NCI-H774 (cell line): ENCODE measurements around the gene ATP2C2.
"Not testable (repeated sequence)": the region's sequence is repeated elsewhere in the genome, so short reads cannot be mapped to it uniquely, and the experiment has no call there.

Source experiments
- DNase-seq: peaks from one replicate; lab custom pipeline; 2025; lab: John Stamatoyannopoulos, UW

The ATP2C2 gene

DNA sequence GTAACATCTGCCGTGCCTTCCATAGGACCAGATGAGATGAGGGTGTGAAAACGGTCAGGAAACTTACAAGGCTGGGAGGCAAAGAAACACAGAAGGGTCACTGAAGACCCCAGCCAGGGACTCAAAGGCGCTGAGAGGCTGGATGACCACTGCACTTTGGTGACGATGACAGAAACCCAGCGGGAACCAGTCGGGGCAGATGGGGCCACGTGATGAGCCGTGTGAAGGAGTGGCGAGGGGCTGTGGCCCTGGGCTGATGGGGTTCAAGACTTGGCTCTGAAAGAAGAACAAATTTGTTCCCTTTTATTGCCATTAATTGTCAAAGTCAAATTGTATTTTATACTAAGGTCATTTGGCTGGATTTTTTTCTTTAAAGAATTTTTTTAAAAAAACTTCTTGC, 28.6 kb upstream of the ATP2C2 start:
- DNase-seq, result no peak

DNA sequence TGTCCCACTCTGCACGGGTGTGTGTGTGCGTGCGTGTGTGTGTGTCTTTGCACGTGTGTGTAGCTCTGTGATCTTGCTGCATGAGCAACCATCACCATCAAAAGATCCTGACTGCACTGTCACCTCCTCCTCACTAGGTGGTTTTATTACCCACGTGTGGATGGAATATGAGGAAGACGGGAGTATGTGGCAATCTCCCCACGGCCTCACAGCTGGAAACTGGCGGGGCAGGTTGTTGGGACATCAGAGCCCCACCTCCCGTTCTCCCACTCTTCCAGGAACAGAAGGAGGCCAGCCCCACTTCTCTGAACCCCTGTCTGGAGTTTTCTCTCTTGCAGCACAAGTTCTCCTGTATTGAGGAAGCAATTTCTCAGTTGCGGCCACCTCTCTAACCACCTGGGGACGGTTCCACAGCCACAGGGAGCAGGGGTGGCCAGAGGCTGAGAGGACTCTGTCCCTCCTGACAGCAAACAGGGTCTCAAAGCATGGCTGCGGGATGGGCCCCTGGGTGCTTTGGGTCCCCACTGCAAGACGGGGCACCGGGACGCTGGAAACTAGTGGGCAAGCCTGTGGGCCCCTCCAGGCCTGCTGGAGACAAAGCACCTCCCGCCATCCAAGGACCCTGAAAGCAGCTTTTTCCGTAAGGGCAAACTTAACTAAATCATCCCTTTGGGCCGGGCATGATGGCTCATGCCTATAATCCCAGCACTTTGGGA, 27.9 kb upstream of the ATP2C2 start:
- no peak for DNase-seq

DNA sequence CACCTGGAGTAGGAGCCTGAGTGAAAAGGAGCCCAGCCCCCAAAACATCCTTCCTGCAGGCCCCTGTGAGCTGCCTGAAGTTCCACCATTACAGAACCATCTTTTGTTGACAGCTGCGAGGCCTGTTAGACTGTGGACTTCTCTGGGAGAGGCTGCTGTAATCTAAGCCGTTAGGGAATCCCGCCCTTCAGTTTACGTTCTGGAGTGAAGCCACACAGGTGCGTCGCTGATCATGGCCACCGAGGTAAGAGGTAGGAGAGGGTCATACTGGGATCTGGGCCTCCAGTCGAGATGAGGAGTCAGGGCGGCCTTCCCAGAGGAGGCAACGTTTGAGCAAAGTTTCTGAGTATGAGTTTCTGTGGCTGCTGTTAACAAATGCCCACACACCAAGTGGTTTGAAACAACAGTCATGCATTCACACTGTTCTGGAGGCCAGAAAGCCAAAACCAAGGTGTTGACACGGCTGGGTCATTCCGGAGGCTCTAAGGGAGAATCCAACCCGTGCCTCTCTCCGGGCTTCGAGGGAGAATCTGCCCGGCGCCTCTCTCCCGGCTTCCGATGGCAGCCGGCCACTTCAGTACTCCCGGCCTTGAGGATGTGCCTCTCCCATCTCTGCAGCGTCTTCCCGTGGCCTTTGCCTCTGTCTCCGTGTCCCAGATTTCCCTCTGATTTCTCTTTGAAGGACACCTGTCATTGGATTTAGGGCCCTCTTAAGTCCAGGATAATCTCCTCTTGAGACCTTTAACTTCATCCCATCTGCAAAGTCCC, 26.6 kb upstream of the ATP2C2 start:
- DNase-seq, result no peak

DNA sequence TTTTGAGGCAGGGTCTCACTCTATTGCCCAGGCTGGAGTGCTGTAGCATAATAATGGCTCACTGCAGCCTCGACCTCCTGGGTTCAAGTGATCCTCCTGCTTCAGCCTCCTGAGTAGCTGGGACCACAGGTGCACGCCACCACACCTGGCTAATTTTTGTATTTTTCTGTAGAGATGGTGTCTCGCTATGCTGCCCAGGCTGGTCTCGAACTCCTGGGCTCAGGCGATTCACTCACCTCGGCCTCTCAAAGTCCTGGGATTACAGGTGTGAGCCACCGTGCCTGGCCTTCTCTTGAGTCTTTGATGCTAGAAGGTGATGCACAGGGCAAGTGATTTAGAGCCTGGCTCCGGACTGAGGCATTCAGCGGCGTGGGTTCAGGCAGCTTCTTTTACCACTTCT, 24.5 kb upstream of the ATP2C2 start:
- not testable (repeated sequence) for DNase-seq

DNA sequence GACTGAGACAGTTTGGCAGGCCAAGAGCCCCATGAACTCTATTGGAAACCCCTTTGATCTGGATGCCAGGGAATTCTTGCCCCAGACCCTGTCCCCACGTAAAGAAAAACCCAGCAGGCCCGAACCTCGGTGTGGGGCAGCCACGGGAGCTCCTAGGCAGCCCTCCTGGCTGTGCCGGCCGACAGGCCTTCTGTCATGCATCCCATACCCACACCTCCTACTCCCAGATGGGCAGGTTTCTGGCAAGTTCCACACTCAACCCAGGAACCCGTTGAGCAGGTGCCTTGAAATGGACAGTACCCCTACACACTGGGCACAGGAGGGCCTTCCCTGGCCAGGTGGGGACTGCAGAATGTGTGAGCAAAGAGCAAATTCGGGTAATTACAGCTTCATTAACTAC, 23.6 kb upstream of the ATP2C2 start:
- DNase-seq, result no peak

DNA sequence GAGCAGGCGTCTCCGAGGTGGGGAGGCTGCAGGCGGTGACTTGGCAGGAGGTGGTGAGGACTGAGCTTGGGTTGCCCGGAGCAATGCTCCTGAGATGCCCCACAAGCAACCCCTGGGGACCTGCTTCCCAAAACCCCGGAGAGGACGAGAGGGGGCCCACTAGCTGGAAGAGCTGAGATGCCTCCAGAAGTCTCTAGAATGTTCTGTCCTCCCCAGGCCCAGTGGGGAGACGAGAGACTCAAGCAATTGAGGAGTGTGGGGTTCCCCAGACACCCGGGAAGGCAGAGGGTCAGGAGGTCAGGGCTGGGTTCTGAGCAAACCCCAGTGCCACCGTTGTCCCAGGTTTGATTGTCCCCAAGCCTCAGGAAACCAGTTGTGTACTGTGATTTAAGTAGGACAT, 21.2 kb upstream of the ATP2C2 start:
- no peak for DNase-seq

DNA sequence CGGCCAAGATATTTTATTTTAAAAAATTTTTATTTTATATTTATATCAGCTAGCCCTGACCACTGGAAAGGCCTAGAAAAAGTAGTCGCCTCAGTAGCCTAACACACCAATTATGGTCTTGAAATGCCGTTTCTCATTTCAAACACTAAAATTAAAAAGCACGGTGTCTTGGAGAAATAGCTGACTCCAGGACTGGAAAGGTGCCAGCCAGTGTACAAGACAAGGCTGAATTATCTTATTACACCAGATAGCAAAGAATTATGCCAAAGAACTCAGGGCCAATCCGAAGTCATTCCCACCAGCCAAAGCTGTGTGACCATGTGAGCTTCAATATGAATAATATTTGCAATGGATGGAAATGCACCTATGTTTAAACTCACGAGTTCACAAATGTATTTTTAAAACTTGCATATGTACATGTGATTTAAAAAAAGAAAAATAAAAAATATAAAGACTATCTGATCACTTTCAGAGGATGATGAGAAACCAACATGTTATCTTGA, 19.9 kb upstream of the ATP2C2 start:
- DNase-seq, result no peak

DNA sequence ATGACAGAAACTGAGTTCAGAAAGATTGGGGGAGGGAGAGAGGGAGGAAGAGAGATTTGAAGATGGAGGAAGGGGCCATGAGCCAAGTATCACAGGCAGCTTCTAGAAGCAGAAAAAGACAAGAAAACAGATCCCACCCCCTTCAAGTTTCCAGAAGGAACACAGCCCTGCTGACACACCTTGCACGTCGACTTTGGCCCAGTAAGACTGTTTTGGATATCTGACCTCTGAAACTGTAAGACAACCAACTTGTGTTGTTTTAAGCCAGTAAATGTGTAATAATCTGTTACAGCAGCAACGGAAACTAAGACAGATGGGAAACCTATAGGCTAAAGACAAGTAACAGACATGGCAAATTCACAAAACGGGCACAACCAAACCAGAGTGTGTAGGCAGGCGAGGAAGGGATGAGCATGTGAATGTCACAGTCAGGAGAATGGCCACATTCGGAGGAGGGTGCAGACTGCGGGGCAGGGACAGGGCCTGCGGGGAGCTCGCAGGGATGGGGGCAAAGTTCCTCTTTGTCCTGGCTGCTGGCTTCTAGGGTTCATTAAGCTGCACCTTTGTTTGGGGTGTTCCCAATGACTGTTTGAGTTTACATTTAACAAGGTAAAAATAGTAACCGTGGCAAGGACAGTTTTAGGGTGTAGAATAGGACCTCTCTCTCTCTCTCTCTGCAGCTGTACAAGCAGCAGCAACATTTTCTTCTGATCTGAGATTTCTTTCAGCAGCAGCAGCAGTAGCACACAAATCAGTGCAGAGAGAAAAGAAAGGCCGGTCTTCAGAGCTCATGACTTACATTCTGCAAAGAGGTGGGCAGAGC, 18.3 kb upstream of the ATP2C2 start:
- no peak for DNase-seq

DNA sequence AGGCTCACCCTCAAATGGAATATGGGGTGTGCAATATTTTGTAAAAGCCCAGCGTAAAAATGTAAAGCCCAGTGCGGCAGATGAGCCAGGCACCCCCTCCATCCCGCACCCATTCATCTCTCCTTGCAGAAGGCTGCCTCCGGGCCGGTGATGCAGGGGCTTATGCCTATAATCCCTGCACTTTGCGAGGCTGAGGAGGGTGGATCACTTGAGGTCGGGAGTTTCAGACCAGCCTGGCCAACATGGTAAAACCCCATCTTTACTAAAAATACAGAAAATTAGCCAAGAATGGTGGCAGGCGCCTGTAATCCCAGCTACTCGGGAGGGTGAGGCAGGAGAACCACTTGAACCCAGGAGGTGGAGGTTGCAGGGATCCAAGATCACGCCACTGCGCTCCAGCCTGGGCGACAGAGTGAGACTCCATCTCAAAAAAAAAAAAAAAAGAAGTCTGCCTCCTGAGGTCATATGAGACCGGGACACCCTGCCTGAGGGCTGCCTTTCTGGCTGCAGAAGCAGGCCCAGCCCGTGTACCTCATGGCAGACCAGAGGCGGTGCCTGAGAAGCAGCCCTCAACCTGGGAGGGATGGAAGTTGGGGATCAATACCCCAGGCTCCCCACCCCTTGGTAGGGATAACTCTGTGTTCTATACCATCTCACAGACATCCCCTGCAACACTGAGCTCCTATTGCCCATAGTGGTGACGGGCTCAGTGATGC, 17.5 kb upstream of the ATP2C2 start:
- DNase-seq, result no peak

DNA sequence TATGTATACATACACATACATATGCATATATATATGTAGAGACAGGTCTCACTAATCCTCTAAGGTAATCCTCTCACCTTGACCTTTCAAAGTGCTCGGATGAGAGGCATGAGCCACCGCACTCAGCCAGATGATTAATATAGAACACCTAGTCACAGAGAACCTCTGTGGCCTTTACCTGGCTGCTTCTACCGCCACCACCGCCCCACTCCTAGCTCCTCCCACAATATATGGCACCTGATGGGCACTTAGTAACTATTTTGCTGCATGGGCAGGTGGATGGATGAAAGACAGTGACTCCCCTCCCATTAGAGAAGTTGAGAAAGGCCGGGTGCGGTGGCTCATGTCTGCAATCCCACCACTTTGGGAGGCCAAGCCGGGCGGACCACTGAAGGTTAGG, 16.7 kb upstream of the ATP2C2 start:
- DNase-seq, result no peak

DNA sequence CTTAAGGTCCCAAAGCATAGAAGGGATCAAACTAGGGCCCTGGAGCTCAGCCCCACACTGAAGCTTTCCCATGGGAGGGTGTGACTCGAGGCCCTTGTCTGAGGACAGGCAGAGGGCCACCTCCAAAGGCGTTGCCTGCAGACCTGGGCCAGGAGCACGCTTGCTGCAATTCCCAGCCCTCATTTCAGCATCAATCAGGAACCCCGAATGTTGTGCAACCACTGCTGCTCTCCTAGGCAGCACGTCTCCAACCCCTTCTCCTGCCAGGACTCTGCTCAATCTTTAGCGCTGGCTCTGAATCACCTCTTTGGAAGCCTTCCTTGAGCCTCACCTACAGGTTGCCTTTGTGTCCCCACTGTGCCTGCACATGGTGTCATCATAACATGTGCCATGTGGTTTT, 14.0 kb upstream of the ATP2C2 start:
- no peak for DNase-seq

DNA sequence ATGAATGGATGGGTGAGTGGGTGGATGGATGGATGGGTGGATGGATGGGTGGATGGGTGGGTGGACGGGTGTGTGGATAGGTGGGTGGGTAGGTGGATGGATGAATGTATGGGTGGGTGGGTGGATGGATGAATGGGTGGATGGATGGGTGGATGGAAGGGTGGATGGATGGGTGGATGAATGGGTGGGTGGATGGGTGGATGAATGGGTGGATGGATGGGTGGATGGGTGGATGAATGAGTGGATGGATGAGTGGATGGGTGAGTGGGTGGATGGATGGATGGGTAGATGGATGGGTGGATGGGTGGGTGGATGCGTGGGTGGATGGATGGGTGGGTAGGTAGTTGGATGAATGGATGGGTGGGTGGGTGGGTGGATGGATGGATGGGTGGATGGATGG, 13.2 kb upstream of the ATP2C2 start:
- no peak for DNase-seq

DNA sequence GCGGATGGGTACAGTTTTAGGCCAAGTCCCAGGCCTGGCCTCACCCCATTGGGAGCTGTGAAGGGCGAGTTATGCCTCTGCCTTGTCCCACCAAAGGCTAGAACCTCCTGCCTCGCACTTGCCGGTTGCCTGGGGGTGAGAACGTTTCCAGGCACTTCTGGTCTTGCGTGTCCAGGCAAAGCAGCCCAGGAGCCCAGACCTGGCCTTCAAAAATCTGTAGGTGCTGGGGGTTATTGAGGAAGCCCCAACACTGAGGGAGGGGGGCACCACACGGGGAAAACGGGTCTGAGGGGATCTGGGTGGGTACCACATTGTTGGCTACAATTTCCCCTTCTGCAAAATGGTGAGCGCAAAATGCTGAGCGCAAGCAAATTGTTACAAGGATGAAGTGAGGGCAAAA, 12.2 kb upstream of the ATP2C2 start:
- DNase-seq, result no peak

DNA sequence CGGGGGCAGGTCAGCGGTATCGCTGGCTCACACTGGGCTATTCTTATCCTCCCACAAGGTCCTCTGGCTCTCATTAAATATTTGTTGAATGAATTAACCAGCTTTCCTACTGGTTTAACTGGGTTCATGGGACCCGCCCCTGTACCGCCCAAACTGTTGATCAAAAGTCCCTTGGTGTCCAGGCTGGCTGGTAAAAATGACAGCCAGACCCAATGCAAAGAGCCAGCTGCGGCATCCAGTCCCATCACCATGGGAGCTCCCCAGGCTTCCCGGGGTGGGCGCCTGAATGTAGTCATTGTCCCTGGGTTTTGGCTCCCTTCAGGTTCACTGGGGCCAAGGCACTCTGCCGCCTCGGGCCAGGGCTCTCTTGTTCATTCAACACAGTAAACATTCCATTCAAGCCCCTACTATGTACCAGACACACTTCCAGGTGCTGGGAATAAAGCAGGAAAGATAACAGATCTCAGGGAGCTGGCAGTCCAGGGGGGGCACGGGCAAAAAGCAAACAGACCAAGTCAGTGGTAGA, 11.7 kb upstream of the ATP2C2 start:
- no peak for DNase-seq

DNA sequence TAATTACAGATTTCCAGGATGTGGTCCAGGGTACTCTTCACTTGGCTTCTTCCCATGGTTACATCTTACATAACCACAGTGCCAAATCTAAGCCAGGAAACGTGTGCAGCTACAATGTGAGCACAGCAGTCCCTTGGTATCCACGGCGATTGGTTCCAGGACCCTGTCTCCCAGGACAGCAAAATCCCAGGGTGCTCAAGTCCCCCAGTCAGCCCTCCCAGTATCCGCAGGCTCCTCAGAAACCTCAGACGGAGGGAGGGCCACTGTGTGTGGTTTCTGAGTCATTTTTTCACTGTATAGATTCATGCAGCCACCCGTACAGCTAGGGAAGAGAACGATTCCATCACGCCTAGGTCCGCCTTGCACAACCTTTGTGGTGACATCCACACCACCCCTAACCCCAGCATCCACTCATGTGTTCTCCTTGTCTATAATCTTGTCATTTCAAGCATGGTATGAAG, 11.1 kb upstream of the ATP2C2 start:
- no peak for DNase-seq

DNA sequence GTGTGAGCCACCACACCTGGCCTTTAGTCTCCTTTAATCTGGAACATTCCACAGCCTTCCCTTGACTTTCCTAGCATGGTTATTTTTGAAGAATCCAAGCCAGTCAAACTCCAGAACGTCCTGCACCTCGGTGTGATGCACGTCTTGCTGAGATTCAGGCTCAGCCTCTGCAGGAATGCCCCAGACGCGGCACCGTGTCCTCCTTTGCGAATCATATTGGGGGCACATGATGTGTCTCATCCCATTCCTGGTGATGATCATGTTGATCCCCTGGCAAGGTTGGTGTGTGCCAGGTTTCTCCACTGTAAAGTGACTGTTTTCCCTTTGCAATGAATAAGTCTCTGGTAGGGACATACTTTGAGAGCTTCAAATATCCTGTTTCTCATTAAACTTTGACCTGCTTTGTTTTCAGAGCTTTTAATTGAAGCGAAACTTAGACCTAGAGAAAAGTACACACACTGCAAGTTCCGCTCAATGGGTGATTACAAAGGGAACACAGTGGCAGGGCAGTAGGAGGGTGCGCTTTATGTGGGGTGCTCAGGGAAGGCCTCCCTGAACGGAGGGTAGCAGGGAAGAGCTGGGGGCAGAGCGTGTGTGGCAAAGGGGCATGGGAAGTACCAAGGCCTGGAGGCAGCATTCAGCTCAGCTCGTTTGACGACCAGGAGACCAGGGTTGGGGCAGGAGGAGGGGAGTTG, 9.6 kb upstream of the ATP2C2 start:
- no peak for DNase-seq

DNA sequence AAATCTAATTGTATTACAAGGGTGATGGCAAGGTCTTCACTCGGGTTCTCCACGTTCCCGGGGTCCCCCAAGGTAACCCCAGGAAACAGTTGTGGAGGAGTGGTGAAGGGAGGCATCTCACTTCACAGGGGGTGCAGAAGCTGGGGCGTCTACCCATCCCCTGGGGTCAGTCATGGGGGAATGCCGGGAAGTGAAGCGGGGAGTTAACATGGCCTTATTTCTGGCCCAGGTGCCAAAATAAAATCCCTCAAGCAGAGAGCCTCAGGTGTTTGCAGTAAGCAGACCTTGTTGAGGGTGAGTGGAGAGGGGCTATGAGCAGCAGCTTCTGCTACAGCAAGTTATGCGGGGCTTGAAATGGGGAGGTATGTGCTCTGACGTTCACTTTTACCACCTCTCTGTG, 9.0 kb upstream of the ATP2C2 start:
- no peak for DNase-seq

DNA sequence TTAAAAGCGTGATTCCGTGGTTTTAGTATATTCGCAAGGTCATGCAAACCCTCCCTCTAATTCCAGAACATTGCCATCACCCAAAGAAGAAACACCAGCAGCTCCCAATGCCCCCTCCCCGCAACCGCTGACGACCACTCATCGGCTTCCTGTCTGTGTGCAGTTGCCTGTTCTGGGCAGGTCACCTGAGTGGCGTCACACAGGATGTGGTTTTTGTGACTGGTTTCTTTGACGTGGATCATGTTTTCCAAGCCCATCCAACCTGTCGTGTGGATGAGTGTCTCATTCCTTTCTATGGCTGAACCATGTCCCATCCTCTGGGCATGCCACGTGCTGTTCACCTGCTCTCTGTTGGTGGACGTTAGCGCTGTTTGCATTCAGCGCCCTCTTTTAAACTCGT, 8.2 kb upstream of the ATP2C2 start:
- DNase-seq, result no peak

DNA sequence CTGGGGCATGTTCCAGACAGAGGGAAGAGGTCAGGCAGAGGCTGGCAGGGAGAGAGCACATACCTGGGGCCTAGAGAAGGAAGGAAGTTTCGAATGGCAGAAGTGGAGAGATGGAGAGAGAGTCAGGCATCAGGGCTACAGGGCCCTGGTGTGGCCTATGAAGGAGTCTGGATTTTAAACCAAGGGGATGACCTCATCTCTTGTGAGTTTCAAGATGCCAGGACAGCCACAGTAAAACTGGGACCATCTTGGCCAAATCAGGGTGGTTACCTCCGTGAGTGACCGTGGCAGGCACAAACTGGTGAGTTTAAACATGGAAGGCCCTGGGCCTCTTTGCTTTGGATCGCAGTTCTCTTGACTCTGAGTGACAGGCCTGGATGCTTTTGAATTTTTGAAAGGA, 7.6 kb upstream of the ATP2C2 start:
- no peak for DNase-seq

DNA sequence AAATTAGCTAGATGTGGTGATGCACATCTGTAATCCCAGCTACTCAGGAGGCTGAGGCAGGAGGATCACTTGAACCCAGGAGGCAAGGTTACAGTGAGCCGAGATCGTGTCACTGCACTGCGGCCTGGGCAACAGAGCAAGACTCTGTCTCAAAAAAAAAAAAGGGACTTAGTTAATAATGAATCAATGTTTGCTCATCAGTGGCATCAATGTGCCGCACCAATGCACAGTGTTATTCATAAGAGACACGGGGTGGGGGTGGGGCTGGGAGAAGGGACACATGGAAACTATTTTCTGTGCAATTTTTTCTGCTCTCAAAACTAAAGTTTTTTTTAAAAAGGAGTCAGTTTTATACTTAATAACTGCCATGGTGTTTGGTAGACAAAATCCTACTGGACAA, 6.8 kb upstream of the ATP2C2 start:
- DNase-seq, result no peak

DNA sequence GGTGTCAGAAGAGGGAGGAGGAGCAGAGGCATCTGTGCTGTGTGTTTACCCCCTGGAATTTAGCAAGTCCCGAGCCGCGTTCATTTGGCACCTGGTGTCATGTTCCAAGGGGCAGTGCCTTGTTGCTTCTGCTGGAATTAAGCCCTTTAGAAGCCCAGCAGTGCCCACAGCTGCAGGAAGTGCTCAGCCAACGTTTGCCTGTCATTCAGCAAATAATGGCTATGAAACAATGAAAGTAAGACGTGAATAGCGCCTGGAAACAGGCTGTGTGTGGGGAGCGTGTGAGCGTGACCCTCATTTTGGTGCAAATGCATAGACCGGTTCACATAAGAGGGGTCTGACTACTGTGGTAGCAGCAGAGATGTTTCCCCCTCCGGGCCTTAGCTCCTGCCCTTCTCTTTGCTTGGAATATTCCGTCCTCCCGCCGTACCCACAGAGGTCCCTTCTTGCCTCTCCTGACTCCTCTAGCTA, 5.8 kb upstream of the ATP2C2 start:
- peak; percentile 53 for DNase-seq
